Activated T-cell treated with anti-CD3 and anti-CD28 coated beads for 48 hours (primary cell): Measurements from ENCODE around the gene TMC2.

Source experiments
- DNase-seq: peaks from one replicate; pipeline ENCODE4 v3.0.0-alpha.2; 2020; ENCODE audit warnings: low read depth

Gene TMC2

GRCh38 chr20:2626853-2627541 is 90.6 kb downstream of the TMC2 start:
- DNase-seq: no peak

- DNase-seq: no peak
These were observed 94.9 kb downstream of the TMC2 start for GRCh38 chr20:2631228-2631627.

- no peak for DNase-seq
These were observed 97.0 kb downstream of the TMC2 start for GRCh38 chr20:2633381-2633780.

GRCh38 chr20:2637246-2637645 is 100.9 kb downstream of the TMC2 start:
- no peak for DNase-seq

- no peak for DNase-seq
These were observed 103.9 kb downstream of the TMC2 start for GRCh38 chr20:2640260-2640659.

- no peak for DNase-seq
These were observed 104.5 kb downstream of the TMC2 start for GRCh38 chr20:2640899-2641298.

GRCh38 chr20:2643708-2644107 is 107.3 kb downstream of the TMC2 start:
- DNase-seq: no peak

- DNase-seq: peak; percentile 96
These were observed 115.7 kb downstream of the TMC2 start, which contains the start of gene NOP56 for GRCh38 chr20:2651772-2652723. TSS of gene NOP56 (plus strand) at chr20:2652632. CDS start at chr20:2652661, 29 bp downstream.

- DNase-seq: peak; percentile 37
These were observed 116.6 kb downstream of the TMC2 start for GRCh38 chr20:2652724-2653555.

- no peak for DNase-seq
These were observed 117.4 kb downstream of the TMC2 start for GRCh38 chr20:2653556-2654383.

GRCh38 chr20:2654384-2654822 is 118.0 kb downstream of the TMC2 start:
- no peak for DNase-seq

GRCh38 chr20:2654831-2655230 is 118.5 kb downstream of the TMC2 start:
- DNase-seq: no peak

GRCh38 chr20:2655331-2656116 is 119.2 kb downstream of the TMC2 start:
- DNase-seq: no peak

- DNase-seq: no peak
These were observed 120.2 kb downstream of the TMC2 start for GRCh38 chr20:2656471-2657117.

- DNase-seq: no peak
These were observed 120.9 kb downstream of the TMC2 start for GRCh38 chr20:2657241-2657640.

GRCh38 chr20:2657674-2658073 is 121.3 kb downstream of the TMC2 start:
- no peak for DNase-seq

- no peak for DNase-seq
These were observed 122.3 kb downstream of the TMC2 start for GRCh38 chr20:2658414-2659354.

GRCh38 chr20:2659547-2659946 is 123.2 kb downstream of the TMC2 start:
- DNase-seq: no peak
